Measurements from ENCODE around the gene FER.

FER gene

GRCh38 chr5:109180668-109181067 is 433.0 kb downstream of the FER start:
- DNase-seq (ENCODE audit: low read depth): no peak

DNA sequence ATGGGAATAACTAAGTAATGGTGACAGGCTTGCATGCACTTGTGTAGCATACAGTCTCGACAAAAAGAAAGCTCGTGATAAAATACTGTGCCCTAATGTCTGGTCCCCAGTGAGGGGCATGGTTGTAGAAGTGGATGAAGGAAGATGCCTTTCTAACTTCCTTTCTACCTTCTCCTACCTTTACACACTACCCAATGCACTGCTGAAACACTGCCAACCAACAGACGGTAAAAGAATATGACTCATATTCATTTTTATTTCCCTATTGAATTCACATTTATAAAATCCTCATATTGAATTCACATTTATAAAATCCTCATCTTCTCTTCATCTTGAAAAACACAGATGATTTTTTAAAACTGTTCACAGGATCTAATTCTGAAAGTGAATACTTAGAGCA is 439.1 kb downstream of the FER start:
- DNase-seq (ENCODE audit: low read depth): no peak

DNA sequence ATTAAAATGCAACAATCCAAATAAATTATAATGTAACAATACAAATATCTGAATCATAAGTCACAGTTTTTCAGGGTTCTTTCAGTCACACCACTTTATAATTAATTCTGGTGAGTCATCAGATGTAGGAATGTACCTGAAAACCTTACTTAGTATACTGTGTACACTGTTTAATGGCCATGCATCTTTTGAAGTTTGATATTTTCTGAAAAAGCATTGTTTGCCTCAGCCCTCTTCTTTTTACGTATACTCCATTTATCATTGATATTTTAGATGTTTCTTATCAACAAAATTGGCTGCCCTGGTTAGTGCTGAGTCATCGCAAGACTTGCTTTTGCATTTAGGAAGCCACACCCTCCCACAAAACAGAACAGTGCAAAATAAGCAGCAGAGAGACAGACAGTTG is 443.5 kb downstream of the FER start:
- DNase-seq (ENCODE audit: low read depth): peak; percentile 45

- DNase-seq (ENCODE audit: low read depth): no peak
These were observed 444.3 kb downstream of the FER start for GRCh38 chr5:109192027-109192426.

DNA sequence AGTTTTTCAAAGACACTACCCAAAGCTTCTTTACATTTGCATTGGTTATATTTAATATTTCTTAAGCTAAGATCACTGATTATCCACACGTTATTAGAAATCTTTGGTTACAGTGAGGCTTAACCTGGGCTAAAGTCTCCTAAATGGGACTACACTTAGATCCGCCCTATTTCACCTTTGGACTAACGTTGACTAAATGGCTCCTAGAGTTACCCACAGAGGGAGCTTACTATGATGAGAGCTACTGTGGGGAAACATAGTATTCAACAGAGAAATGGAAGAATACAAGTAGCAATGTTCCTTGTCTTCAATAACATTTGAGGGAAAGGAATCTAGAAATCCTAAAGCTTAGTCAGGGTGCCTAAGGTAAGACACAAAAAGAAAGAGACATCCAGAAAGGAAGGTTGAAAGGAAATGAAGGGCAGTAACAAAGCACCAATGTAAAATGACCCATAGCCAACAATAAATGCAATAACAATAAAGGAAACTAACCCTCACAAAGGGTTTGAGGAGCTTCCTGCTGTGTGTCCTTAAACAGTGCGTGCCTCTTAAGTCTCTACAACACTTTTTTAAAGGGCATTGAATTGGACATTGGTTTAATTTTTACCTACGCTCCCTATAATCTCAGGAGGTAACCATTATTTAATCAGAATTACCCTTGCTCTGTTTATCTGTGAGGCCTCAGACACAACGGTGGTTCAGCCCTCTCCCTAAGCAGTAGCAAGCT is 445.0 kb downstream of the FER start:
- DNase-seq (ENCODE audit: low read depth): no peak

DNA sequence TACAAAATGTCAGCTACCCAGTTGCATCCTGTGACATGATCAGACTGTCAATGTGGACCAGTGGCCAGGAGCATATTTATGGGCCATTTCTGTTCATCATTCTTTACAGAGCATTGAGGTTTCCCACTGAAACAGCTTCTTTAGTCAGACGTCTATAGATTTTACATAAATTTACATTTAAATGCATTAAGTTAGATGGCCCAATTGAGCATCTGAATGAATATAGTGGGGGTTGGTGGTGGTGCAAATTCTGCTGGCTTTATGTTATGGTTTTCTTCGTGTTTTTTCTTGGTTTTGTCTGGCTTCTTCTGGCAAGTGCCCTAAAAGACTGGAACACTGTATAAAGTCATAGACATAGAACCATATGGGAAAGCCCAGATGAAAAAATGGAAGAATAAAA is 448.0 kb downstream of the FER start:
- DNase-seq (ENCODE audit: low read depth): no peak

DNA sequence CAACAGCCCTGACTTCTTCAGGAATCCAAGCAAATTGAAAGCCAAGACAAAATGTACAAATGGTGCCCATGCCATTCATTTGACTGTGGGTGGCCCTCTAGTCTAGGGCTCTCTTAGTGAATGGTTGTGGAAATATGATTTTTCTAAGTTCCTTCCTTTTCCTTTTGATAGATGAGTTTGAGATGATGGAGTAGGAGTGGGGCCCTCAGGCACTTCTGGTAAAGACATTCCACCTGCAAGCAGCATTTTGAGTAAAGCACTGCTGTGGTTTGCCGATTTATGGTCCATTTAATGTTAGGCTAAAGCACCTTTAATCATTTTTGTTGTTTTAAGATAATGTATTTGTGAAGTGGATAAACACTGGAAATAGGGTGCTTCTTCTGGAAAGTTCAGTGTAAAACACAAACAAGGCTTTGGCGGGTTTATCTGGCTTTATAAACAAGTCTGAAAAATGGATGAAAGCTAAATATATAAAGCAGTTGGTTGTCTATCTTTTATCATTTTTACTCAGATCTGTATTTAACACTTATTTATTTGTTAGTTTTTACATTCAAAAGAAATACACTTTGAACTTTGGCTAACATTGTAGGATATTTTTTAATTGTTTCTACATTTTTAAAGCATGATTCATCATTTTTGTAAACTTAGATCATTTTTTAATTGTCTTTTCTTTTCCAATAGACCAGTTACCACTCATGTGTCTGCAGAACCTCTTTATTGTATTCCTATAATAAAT is 448.6 kb downstream of the FER start:
- no peak for DNase-seq (ENCODE audit: low read depth)

GRCh38 chr5:109196823-109197160 is 449.1 kb downstream of the FER start:
- DNase-seq (ENCODE audit: low read depth): no peak

- no peak for DNase-seq (ENCODE audit: low read depth)
These were observed 451.6 kb downstream of the FER start for GRCh38 chr5:109199289-109199688.

- no peak for DNase-seq (ENCODE audit: low read depth)
These were observed 452.3 kb downstream of the FER start for GRCh38 chr5:109199799-109200620.

- DNase-seq (ENCODE audit: low read depth): no peak
These were observed 467.3 kb downstream of the FER start for GRCh38 chr5:109215040-109215439.

- DNase-seq (ENCODE audit: low read depth): no peak
These were observed 471.1 kb downstream of the FER start for GRCh38 chr5:109218818-109219217.

DNA sequence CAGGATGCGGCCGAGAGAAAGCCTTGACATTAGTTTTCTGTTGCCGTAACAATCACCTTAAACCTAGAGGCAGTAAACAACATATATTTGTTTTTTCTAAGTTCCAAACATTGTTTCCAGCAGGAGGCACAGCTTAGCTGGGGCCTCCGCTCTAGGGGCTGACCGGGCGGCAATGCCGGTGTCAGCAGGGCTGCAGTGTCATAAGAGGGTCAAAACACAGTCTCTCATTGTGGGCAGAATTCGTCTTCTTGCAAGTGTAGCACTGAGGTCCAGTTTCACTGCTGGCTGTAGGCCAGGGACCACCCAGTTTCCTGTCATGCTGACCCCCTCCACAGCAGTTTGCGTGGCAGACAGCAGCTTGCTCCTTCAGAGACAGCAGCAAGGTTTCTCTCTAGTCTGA is 475.8 kb downstream of the FER start:
- DNase-seq (ENCODE audit: low read depth): no peak

DNA sequence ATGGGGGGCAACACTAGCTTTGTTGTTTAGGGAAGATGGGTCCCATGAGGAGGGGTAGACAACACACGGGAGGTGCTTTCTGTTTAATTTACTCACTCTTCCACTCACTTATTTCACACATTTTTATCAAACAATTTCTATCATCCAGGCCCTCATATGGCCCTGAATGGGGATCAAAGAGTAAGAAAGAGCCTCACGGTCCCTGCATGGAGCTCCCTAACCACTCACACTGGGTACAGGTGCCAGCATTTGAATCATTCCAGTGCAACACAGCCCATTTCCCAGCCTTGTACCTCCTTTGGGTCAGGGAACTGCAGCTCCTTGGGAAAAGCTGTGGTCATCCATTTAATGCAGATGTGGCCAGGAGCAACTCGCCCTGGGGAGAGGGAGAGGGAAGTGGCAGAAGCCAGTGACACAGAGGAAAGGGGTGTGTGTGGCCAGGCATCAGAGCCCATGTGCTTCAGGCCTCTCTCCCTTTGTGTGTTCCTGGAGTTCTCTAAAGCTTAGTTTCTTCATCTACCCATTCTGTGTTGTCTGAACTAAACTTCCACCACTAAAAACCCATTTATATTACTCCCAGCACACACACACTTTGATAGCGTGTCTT is 476.7 kb downstream of the FER start:
- no peak for DNase-seq (ENCODE audit: low read depth)

DNA sequence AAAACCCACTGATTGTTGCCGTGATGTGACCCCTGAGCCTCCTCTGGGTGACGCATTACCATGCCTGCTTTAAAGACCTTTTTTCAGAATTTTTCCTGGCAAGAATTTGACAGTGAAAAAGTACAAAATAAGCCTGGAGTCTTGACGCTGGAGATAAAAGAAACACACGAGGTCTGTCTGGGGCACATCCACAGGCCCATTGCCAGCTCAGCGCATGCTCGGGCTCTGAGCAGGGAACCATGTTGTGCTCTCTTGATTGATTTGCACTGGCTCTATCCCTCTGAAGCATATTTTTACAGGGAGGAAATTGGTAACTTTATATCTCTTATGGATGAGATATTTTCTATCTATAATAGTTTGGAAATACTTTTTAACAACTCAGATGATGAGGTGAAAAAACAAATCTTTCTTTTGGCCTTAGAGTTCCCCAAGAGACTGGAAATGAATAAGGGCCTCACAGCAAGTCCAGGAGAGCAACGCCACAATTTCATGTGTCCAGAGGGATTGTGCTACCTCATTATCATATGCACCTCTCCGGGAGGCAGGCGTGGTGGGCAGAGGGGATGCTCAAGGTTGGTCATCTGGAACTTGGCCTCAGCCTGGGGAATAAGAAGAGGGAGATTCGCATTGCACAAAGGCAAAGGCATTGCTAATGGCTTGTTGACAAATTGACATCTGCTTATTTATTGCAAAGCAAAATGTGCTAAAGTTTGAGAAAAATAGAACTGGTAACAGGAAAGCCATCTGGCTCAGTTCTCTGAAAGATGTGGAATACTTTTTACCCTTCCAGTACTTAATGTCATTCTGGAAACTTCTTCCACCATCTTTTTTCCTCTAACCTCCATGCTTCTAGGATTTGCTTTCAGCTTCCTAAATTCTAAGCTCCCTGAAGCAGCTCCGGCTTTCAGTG is 478.3 kb downstream of the FER start:
- DNase-seq (ENCODE audit: low read depth): no peak

GRCh38 chr5:109230369-109230768 is 482.7 kb downstream of the FER start:
- no peak for DNase-seq (ENCODE audit: low read depth)

- no peak for DNase-seq (ENCODE audit: low read depth)
These were observed 483.6 kb downstream of the FER start for GRCh38 chr5:109231331-109231730.

- DNase-seq (ENCODE audit: low read depth): no peak
These were observed 486.7 kb downstream of the FER start for GRCh38 chr5:109234381-109234780.

- DNase-seq (ENCODE audit: low read depth): no peak
These were observed 491.8 kb downstream of the FER start for GRCh38 chr5:109239456-109239855.

GRCh38 chr5:109242518-109242917 is 494.8 kb downstream of the FER start:
- no peak for DNase-seq (ENCODE audit: low read depth)

DNA sequence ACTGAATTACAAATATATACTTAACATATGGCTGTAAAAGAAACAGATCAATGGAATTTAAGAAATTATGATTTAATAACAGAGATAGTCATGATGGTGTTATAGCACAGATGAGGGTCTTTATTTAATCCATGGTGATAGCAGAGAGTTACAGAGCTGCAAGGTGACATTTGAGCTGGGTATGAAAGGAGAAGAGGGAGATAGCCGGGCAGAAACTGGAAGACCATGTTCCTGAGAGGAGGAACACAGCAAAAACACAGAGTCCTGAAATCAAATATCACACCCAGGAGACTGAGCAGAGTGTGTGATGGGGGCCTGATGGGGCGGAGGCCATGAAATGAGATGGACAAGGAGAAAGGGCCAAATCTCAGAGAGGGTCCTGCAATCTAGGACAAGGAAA is 498.7 kb downstream of the FER start:
- no peak for DNase-seq (ENCODE audit: low read depth)
